DND-41 (cell line): Measurements from ENCODE around the gene CELF1.

ENCODE experiments used
- ATAC-seq: fragments of 200-7000 bp; cut with Tn5 transposase; 3 replicates; pipeline ENCODE4 v1.9.1; 2021; ENCODE audit warnings: low read depth; ENCODE audit not compliant: insufficient read depth
- DNase-seq: peaks from one replicate; pipeline ENCODE4 v3.0.0-alpha.2; 2020
- H2AFZ ChIP-seq: 2 replicates; pipeline ENCODE4 v1.6.0; 2012; ENCODE audit warnings: low read depth, low read length
- H3K27ac ChIP-seq: 2 replicates; pipeline ENCODE4 v1.5.1; 2012; ENCODE audit warnings: low read length, inconsistent platforms
- H3K27me3 ChIP-seq: fragments of 200-600 bp; sonication (generic); 2 replicates; pipeline ENCODE4 v1.6.0; 2012; ENCODE audit warnings: low read length, mild to moderate bottlenecking, inconsistent platforms; ENCODE audit not compliant: insufficient read depth, poor library complexity
- H3K36me3 ChIP-seq: 2 replicates; pipeline ENCODE4 v1.5.1; 2012; ENCODE audit warnings: low read length, inconsistent platforms; ENCODE audit not compliant: insufficient read depth
- H3K4me1 ChIP-seq: 2 replicates; pipeline ENCODE4 v1.5.1; 2012; ENCODE audit warnings: mild to moderate bottlenecking, low read length; ENCODE audit not compliant: insufficient read depth
- H3K4me2 ChIP-seq: 2 replicates; pipeline ENCODE4 v1.6.0; 2012; ENCODE audit warnings: mild to moderate bottlenecking, moderate library complexity, low read length, inconsistent platforms; ENCODE audit not compliant: insufficient read depth
- H3K4me3 ChIP-seq, 2 experiments: fragments of 200-600 bp in 1 of 2; shearing (Covaris generic) in 1 of 2; 2 replicates each; pipeline ENCODE4 v1.5.1; 2012 to 2016; ENCODE audit warnings: inconsistent platforms in 2 of 2, low read length in 2 of 2, mild to moderate bottlenecking in 2 of 2, low read depth in 1 of 2, moderate library complexity in 1 of 2
- H3K79me2 ChIP-seq: 2 replicates; pipeline ENCODE4 v1.6.0; 2012; ENCODE audit warnings: low read length, inconsistent platforms; ENCODE audit not compliant: insufficient read depth
- H3K9ac ChIP-seq: 2 replicates; pipeline ENCODE4 v1.6.0; 2012; ENCODE audit warnings: low read depth, mild to moderate bottlenecking, inconsistent platforms, low read length, moderate library complexity
- H3K9me3 ChIP-seq: 2 replicates; pipeline ENCODE4 v1.5.1; 2012; ENCODE audit warnings: low read length, moderate library complexity, mild to moderate bottlenecking, inconsistent platforms; ENCODE audit not compliant: insufficient read depth, severe bottlenecking
- H4K20me1 ChIP-seq: 2 replicates; pipeline ENCODE4 v1.6.0; 2012; ENCODE audit warnings: low read length; ENCODE audit not compliant: insufficient read depth
- CTCF ChIP-seq: IDR thresholded peaks from 2 replicates; pipeline ENCODE4 v1.5.1; 2012; ENCODE audit warnings: borderline replicate concordance, low read length, moderate library complexity, mild to moderate bottlenecking; ENCODE audit not compliant: poor library complexity, severe bottlenecking; ENCODE audit errors: extremely low read depth
- EZH2 ChIP-seq: IDR thresholded peaks from 3 replicates; pipeline ENCODE4 v1.6.1; 2012; ENCODE audit warnings: borderline replicate concordance, low read depth, mild to moderate bottlenecking, moderate library complexity, low read length, inconsistent platforms; ENCODE audit not compliant: severe bottlenecking

CELF1 gene

GRCh38 chr11:47477323-47477722 lies 75.6 kb downstream of the CELF1 start:
- H3K36me3 ChIP-seq: peaks cover 96% of the 10 kb centered on the region
- TF ChIP-seq CTCF (no peak), EZH2 (no peak)

GRCh38 chr11:47470671-47471070 lies 82.3 kb downstream of the CELF1 start:
- no peak overlapping the region for H2AFZ ChIP-seq
- DNase-seq: no peak

More at GRCh38 chr11:47477323-47477722, 75.6 kb downstream of the CELF1 start:
- no peaks in the 10 kb centered on the region for H3K27me3 ChIP-seq
- H2AFZ ChIP-seq: no peak overlapping the region
- H4K20me1 ChIP-seq: no peaks in the 10 kb centered on the region
- H3K4me3 ChIP-seq: no peak overlapping the region
- no peaks in the 10 kb centered on the region for H3K4me1 ChIP-seq
- H3K9me3 ChIP-seq: no peaks in the 10 kb centered on the region
- H3K4me2 ChIP-seq: no peak overlapping the region
- DNase-seq (no peak), ATAC-seq (no peak)
- no peak overlapping the region for H3K27ac ChIP-seq
- peaks cover 8% of the 10 kb centered on the region for H3K79me2 ChIP-seq
- H3K9ac ChIP-seq: no peak overlapping the region

GRCh38 chr11:47469361-47470179 lies 83.4 kb downstream of the CELF1 start:
- no peaks in the 10 kb centered on the region for H3K27me3 ChIP-seq
- TF ChIP-seq CTCF: no peak
- no peak for TF ChIP-seq EZH2
- no peak overlapping the region for H3K4me3 ChIP-seq
- no peak overlapping the region for H3K27ac ChIP-seq
- no peak overlapping the region for H2AFZ ChIP-seq
- H3K9ac ChIP-seq: no peak overlapping the region
- no peak for DNase-seq
- no peaks in the 10 kb centered on the region for H3K4me1 ChIP-seq
- no peak; the same call in 2 of the 3 replicates for ATAC-seq
- H3K79me2 ChIP-seq: peaks cover 37% of the 10 kb centered on the region
- H3K4me2 ChIP-seq: no peak overlapping the region
- H4K20me1 ChIP-seq: peaks cover 35% of the 10 kb centered on the region
- H3K36me3 ChIP-seq: peaks cover 90% of the 10 kb centered on the region
- H3K9me3 ChIP-seq: no peaks in the 10 kb centered on the region

More at GRCh38 chr11:47470671-47471070, 82.3 kb downstream of the CELF1 start:
- peaks cover 33% of the 10 kb centered on the region for H3K79me2 ChIP-seq
- no peak for ATAC-seq
- no peaks in the 10 kb centered on the region for H3K4me1 ChIP-seq
- H4K20me1 ChIP-seq: peaks cover 29% of the 10 kb centered on the region
- H3K36me3 ChIP-seq: peaks cover 90% of the 10 kb centered on the region
- H3K4me2 ChIP-seq: no peak overlapping the region
- no peaks in the 10 kb centered on the region for H3K27me3 ChIP-seq
- no peak for TF ChIP-seq CTCF
- TF ChIP-seq EZH2: no peak
- no peak overlapping the region for H3K27ac ChIP-seq
- H3K9me3 ChIP-seq: no peaks in the 10 kb centered on the region
- no peak overlapping the region for H3K9ac ChIP-seq
- H3K4me3 ChIP-seq: no peak overlapping the region
